Measurements from ENCODE around the gene CDON. TPM values are rescaled to one million over a fixed set of nuclear protein-coding genes. Genes with fewer than 3 reads are reported as not detected.
"Not testable (repeated sequence)": the region's sequence is repeated elsewhere in the genome, so short reads cannot be mapped to it uniquely, and the experiment has no call there.

Gene CDON
- total RNA-seq, 6 experiments from 2014 or later, result 1.3 to 2.0 (median 1.9) TPM

DNA sequence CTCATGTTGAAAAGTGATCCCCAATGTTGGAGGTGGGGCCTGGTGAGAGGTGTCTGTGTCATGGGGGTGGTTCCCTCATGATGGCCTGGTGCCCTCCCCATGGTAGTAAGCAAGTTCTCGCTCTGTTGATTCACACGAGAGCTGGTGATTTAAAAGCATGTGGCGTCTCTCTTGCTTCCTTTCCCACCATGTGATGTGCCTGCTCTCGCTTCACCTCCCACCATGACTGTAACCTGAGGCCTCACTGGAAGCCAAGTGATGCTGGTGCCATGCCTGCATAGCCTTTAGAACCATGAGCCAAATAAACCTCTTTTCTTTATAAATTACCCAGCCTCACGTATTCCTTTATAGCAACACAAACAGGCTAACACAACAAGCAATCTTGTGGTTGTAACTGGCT lies 64.4 kb downstream of the CDON start:
- Mint-ChIP-seq H3K4me1 (ENCODE audit: low read depth) (no peaks in the 10 kb centered on the region), H3K9me3 (no peaks in the 10 kb centered on the region), H3K27ac (no peak overlapping the region), H3K4me3 (no peak overlapping the region), H3K36me3 (ENCODE audit: low read depth) (no peaks in the 10 kb centered on the region), H3K27me3 (ENCODE audit: insufficient read depth) (peaks cover 3% of the 10 kb centered on the region)
- no peak for TF ChIP-seq CTCF (IDR thresholded peaks at IDR 0.05)
- no peak for DNase-seq

DNA sequence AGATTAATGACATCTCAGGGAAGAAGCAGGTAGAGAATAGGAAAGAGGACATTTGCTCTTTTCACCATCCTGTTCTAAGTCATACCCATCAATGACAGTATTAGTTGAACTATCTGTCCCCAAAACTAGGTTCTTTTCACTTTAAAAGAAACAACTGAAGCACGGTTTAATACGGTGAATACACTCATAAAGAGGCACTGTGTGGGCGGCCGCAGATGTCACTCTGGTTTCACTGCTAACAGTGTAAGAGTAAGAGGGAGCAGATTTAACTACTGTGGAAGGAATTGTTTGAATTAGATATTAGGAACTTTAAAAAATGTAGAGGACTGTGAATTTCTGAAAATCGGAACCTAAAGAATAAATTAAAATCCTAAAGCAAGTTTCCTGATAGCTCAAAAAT lies 67.4 kb downstream of the CDON start:
- H3K4me3 Mint-ChIP-seq, result no peak overlapping the region
- no peaks in the 10 kb centered on the region for H3K4me1 Mint-ChIP-seq (ENCODE audit: low read depth)
- no peaks in the 10 kb centered on the region for H3K36me3 Mint-ChIP-seq (ENCODE audit: low read depth)
- peaks cover 4% of the 10 kb centered on the region for H3K27me3 Mint-ChIP-seq (ENCODE audit: insufficient read depth)
- TF ChIP-seq CTCF (IDR thresholded peaks at IDR 0.05), result no peak
- no peak overlapping the region for H3K27ac Mint-ChIP-seq
- no peak for DNase-seq
- no peaks in the 10 kb centered on the region for H3K9me3 Mint-ChIP-seq

DNA sequence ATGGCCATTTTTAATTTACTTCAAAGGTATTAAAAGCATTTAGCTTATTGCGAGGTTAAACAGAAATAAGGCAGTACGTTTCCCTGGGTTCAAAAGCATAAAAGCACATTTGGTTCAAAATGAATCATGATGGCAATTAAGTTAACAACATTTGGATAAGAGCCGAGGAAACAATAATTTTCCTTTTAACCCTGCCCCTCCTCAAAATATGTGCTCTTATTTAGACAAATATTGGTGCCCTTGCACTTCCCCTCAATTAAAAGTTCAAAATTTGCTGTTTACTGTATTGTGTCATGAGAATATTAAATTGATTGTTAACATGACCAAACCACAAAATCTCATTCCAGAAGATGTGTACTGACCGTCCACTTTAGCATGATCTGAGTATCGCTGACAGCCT lies 68.2 kb downstream of the CDON start:
- no peak overlapping the region for H3K27ac Mint-ChIP-seq
- H3K36me3 Mint-ChIP-seq (ENCODE audit: low read depth), result no peaks in the 10 kb centered on the region
- H3K9me3 Mint-ChIP-seq, result no peaks in the 10 kb centered on the region
- no peaks in the 10 kb centered on the region for H3K4me1 Mint-ChIP-seq (ENCODE audit: low read depth)
- TF ChIP-seq CTCF (IDR thresholded peaks at IDR 0.05), result no peak
- no peak for DNase-seq
- no peak overlapping the region for H3K4me3 Mint-ChIP-seq
- H3K27me3 Mint-ChIP-seq (ENCODE audit: insufficient read depth), result peaks cover 4% of the 10 kb centered on the region

GRCh38 chr11:125992893-125993292 lies 69.8 kb downstream of the CDON start:
- H3K4me3 Mint-ChIP-seq, result no peak overlapping the region
- DNase-seq, result no peak
- H3K27me3 Mint-ChIP-seq (ENCODE audit: insufficient read depth), result peaks cover 4% of the 10 kb centered on the region
- H3K9me3 Mint-ChIP-seq, result no peaks in the 10 kb centered on the region
- no peak for TF ChIP-seq CTCF (IDR thresholded peaks at IDR 0.05)
- H3K27ac Mint-ChIP-seq, result no peak overlapping the region
- H3K36me3 Mint-ChIP-seq (ENCODE audit: low read depth), result no peaks in the 10 kb centered on the region
- H3K4me1 Mint-ChIP-seq (ENCODE audit: low read depth), result no peaks in the 10 kb centered on the region

DNA sequence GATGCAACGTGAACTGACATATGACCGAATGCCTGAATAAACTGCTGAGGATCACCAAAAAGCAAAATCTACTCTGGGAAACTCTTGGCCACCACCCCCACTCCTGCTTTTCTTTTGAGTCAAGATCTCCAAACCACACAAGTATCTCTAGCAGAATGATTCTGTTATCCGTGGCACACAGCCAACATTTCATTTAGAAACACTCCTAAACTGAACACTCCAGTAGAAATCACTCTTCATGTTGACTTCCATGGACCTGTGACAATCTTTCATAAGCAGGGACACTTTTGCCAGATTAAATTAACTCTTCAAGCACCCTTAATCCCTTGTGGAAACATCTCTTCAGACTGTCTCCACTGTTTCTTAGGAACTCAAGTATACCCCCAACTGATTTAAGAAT lies 72.4 kb downstream of the CDON start:
- H3K4me3 Mint-ChIP-seq, result no peak overlapping the region
- H3K9me3 Mint-ChIP-seq, result no peaks in the 10 kb centered on the region
- no peak for TF ChIP-seq CTCF (IDR thresholded peaks at IDR 0.05)
- H3K27ac Mint-ChIP-seq, result no peak overlapping the region
- peak; percentile 4 for DNase-seq
- peaks cover 4% of the 10 kb centered on the region for H3K27me3 Mint-ChIP-seq (ENCODE audit: insufficient read depth)
- H3K4me1 Mint-ChIP-seq (ENCODE audit: low read depth), result no peaks in the 10 kb centered on the region
- no peaks in the 10 kb centered on the region for H3K36me3 Mint-ChIP-seq (ENCODE audit: low read depth)

- Mint-ChIP-seq H3K36me3 (ENCODE audit: low read depth) (no peaks in the 10 kb centered on the region), H3K4me1 (ENCODE audit: low read depth) (no peaks in the 10 kb centered on the region), H3K27ac (no peak overlapping the region)
Measured at GRCh38 chr11:125987066-125987641, 75.5 kb downstream of the CDON start.

DNA sequence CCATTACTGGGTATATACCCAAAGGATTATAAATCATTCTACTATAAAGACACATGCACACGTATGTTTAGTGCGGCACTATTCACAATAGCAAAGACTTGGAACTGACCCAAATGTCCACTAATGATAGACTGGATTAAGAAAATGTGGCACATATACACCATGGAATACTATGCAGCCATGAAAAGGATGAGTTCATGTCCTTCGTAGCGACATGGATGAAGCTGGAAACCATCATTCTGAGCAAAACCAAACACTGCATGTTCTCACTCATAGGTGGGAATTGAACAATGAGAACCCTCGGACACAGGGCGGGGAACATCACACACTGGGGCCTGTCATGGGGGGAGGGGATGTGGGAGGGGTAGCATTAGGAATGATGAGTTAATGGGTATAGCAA lies 76.7 kb downstream of the CDON start:
- not testable (repeated sequence) for H3K36me3 Mint-ChIP-seq (ENCODE audit: low read depth); H3K9me3 Mint-ChIP-seq; H3K27me3 Mint-ChIP-seq (ENCODE audit: insufficient read depth); H3K4me1 Mint-ChIP-seq (ENCODE audit: low read depth); H3K27ac Mint-ChIP-seq; H3K4me3 Mint-ChIP-seq; DNase-seq

More at GRCh38 chr11:125987066-125987641, 75.5 kb downstream of the CDON start:
- no peak for TF ChIP-seq CTCF (IDR thresholded peaks at IDR 0.05)
- no peak for DNase-seq
- Mint-ChIP-seq H3K4me3 (no peak overlapping the region), H3K27me3 (ENCODE audit: insufficient read depth) (peaks cover 5% of the 10 kb centered on the region), H3K9me3 (no peaks in the 10 kb centered on the region)

Data from HFFc6 (cell line).